ENCODE measurements around the gene KRI1.
"Not testable (repeated sequence)": the region's sequence is repeated elsewhere in the genome, so short reads cannot be mapped to it uniquely, and the experiment has no call there.

KRI1 gene

DNA sequence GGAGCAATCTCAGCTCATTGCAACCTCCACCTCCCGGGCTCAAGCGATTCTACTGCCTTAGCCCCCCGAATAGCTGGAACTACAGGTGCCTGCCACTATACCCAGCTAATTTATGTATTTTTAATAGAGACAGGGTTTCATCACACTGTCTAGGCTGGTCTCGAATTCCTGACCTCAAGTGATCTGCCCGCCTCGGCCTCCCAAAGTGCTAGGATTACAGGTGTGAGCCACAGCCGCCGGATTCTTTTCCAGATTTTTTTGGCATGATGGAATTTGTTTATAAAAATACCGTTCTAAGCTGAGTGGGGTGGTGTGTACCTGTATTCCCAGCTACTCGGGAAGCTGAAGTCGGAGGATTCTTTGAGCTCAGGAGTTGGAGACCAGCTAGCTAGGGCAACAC, 28.1 kb downstream of the KRI1 start:
- no peak for ATAC-seq

DNA sequence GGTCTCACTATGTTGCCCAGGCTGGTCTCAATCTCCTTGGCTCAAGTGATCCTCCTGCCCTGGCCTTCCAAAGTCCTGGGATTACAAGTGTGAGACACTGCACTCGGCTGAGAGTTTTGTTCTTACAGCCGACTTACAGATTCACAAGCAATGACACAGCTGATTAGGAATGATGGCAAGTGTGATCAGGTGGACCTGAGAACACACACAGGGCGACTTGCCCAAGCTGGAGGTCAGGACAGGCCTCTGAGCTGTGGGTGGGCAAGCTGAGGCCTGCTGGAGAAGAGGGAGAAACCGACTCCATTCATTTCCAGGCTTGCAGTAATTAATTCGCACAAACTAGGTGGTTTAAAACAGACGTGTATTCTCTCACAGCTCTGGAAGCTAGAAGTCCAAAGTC, 30.2 kb downstream of the KRI1 start:
- no peak for ATAC-seq
- TF ChIP-seq OSR1 (CRISPR knock-in tag; IDR thresholded peaks at IDR 0.05): no peak
- TF ChIP-seq, protein P1, sequence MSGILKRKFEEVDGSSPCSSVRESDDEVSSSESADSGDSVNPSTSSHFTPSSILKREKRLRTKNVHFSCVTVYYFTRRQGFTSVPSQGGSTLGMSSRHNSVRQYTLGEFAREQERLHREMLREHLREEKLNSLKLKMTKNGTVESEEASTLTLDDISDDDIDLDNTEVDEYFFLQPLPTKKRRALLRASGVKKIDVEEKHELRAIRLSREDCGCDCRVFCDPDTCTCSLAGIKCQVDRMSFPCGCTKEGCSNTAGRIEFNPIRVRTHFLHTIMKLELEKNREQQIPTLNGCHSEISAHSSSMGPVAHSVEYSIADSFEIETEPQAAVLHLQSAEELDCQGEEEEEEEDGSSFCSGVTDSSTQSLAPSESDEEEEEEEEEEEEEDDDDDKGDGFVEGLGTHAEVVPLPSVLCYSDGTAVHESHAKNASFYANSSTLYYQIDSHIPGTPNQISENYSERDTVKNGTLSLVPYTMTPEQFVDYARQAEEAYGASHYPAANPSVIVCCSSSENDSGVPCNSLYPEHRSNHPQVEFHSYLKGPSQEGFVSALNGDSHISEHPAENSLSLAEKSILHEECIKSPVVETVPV (CRISPR knock-in tag; IDR thresholded peaks at IDR 0.05): no peak
- TF ChIP-seq ZNF70 (CRISPR knock-in tag; IDR thresholded peaks at IDR 0.05): no peak
- TF ChIP-seq ARNTL (CRISPR knock-in tag; IDR thresholded peaks at IDR 0.05; ENCODE audit: borderline replicate concordance, low read depth): no peak
- TF ChIP-seq, protein P2, sequence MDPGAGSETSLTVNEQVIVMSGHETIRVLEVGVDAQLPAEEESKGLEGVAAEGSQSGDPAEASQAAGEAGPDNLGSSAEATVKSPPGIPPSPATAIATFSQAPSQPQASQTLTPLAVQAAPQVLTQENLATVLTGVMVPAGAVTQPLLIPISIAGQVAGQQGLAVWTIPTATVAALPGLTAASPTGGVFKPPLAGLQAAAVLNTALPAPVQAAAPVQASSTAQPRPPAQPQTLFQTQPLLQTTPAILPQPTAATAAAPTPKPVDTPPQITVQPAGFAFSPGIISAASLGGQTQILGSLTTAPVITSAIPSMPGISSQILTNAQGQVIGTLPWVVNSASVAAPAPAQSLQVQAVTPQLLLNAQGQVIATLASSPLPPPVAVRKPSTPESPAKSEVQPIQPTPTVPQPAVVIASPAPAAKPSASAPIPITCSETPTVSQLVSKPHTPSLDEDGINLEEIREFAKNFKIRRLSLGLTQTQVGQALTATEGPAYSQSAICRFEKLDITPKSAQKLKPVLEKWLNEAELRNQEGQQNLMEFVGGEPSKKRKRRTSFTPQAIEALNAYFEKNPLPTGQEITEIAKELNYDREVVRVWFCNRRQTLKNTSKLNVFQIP (CRISPR knock-in tag; IDR thresholded peaks at IDR 0.05; ENCODE audit: borderline replicate concordance, low read depth): no peak
- TF ChIP-seq PATZ1 (CRISPR knock-in tag; IDR thresholded peaks at IDR 0.05; ENCODE audit: borderline replicate concordance): no peak
- no peak for TF ChIP-seq RARB (CRISPR knock-in tag; IDR thresholded peaks at IDR 0.05)
- no peak for TF ChIP-seq TCF4 (CRISPR knock-in tag; IDR thresholded peaks at IDR 0.05; ENCODE audit: borderline replicate concordance)
- TF ChIP-seq TOX (CRISPR knock-in tag; IDR thresholded peaks at IDR 0.05; ENCODE audit: borderline replicate concordance): no peak
- no peak for TF ChIP-seq ESRRG (CRISPR knock-in tag; IDR thresholded peaks at IDR 0.05)
- no peak for TF ChIP-seq ZC3H10 (CRISPR knock-in tag; IDR thresholded peaks at IDR 0.05)
- no peak for TF ChIP-seq PPARA (CRISPR knock-in tag; IDR thresholded peaks at IDR 0.05; ENCODE audit: borderline replicate concordance)
- no peak for TF ChIP-seq ZFP3 (CRISPR knock-in tag; IDR thresholded peaks at IDR 0.05)
- TF ChIP-seq ZNF8 (CRISPR knock-in tag; IDR thresholded peaks at IDR 0.05): no peak

More for the DNA sequence above, 28.1 kb downstream of the KRI1 start:
- TF ChIP-seq PATZ1 (CRISPR knock-in tag; IDR thresholded peaks at IDR 0.05; ENCODE audit: borderline replicate concordance): no peak
- TF ChIP-seq ZNF70 (CRISPR knock-in tag; IDR thresholded peaks at IDR 0.05): no peak
- no peak for TF ChIP-seq TOX (CRISPR knock-in tag; IDR thresholded peaks at IDR 0.05; ENCODE audit: borderline replicate concordance)
- TF ChIP-seq ZNF8 (CRISPR knock-in tag; IDR thresholded peaks at IDR 0.05): no peak
- TF ChIP-seq SNAI2 (CRISPR knock-in tag; IDR thresholded peaks at IDR 0.05): no peak
- TF ChIP-seq RARB (CRISPR knock-in tag; IDR thresholded peaks at IDR 0.05): no peak
- TF ChIP-seq ARNTL (CRISPR knock-in tag; IDR thresholded peaks at IDR 0.05; ENCODE audit: borderline replicate concordance, low read depth): no peak
- no peak for TF ChIP-seq PPARA (CRISPR knock-in tag; IDR thresholded peaks at IDR 0.05; ENCODE audit: borderline replicate concordance)
- TF ChIP-seq BACH2 (CRISPR knock-in tag; IDR thresholded peaks at IDR 0.05; ENCODE audit: borderline replicate concordance): no peak

- peak; percentile 87 for ATAC-seq
- TF ChIP-seq SNAI2 (CRISPR knock-in tag; IDR thresholded peaks at IDR 0.05) (no peak), ISL1 (CRISPR knock-in tag; IDR thresholded peaks at IDR 0.05) (peak; percentile 36; the same call in 1 of the 2 replicates)
Observed at GRCh38 chr19:10533646-10534386, 32.0 kb downstream of the KRI1 start.

GRCh38 chr19:10532457-10532856, 33.4 kb downstream of the KRI1 start:
- no peak for ATAC-seq
- TF ChIP-seq ZNF8 (CRISPR knock-in tag; IDR thresholded peaks at IDR 0.05) (no peak), PPARA (CRISPR knock-in tag; IDR thresholded peaks at IDR 0.05; ENCODE audit: borderline replicate concordance) (no peak), TSHZ2 (CRISPR knock-in tag; IDR thresholded peaks at IDR 0.05) (no peak), ZC3H10 (CRISPR knock-in tag; IDR thresholded peaks at IDR 0.05) (no peak), GLIS3 (CRISPR knock-in tag; IDR thresholded peaks at IDR 0.05) (no peak), OSR1 (CRISPR knock-in tag; IDR thresholded peaks at IDR 0.05) (no peak), ISL1 (CRISPR knock-in tag; IDR thresholded peaks at IDR 0.05) (no peak), BACH2 (CRISPR knock-in tag; IDR thresholded peaks at IDR 0.05; ENCODE audit: borderline replicate concordance) (no peak)

- not testable (repeated sequence) for ATAC-seq
Observed at GRCh38 chr19:10526887-10527286, 38.9 kb downstream of the KRI1 start.
